ENCODE data around the gene LTK. TPM values are rescaled to one million over a fixed set of nuclear protein-coding genes. Genes with fewer than 3 reads are reported as not detected.

Gene LTK
- total RNA-seq, 6 experiments from 2014 or later, result 0.56 to 3.3 (median 1.8) TPM

- DNase-seq, result peak in 1 of 3 donors; percentile 55
- no peaks in the 10 kb centered on the region for H3K4me1 ChIP-seq
- WGBS (ENCODE audit: insufficient coverage, low coverage, low lambda C conversion rate, missing lambda C conversion rate), result 55% methylated on average over 33 of the region's 64 CpGs
- intact Hi-C loops (cut with DNase I), result no loop called here
- H3K27ac ChIP-seq, result no peak overlapping the region
- TF ChIP-seq CTCF (IDR thresholded peaks at IDR 0.05), result no peak
- TF ChIP-seq POLR2A (IDR thresholded peaks at IDR 0.05), result no peak
- no peaks in the 10 kb centered on the region for H3K9me3 ChIP-seq
- no peaks in the 10 kb centered on the region for H3K36me3 ChIP-seq
- peak in 2 of 4 donors; percentile 9 to 11 for ATAC-seq
- no peaks in the 10 kb centered on the region for H3K27me3 ChIP-seq
- H3K4me3 ChIP-seq, result no peak overlapping the region
These were observed 11.5 kb downstream of the LTK start for GRCh38 chr15:41501931-41502794.

GRCh38 chr15:41501191-41501917 lies 12.3 kb downstream of the LTK start:
- intact Hi-C loops (cut with DNase I), result no loop called here
- peak in 2 of 4 donors; percentile 9 to 19 for ATAC-seq
- Histone ChIP-seq H3K9me3 (no peaks in the 10 kb centered on the region), H3K4me1 (peaks cover 0 to 1% (median 0%) of the 10 kb centered on the region in 4 donors), H3K36me3 (no peaks in the 10 kb centered on the region), H3K4me3 (no peak overlapping the region), H3K27ac (no peak overlapping the region), H3K27me3 (no peaks in the 10 kb centered on the region)
- TF ChIP-seq POLR2A (IDR thresholded peaks at IDR 0.05), result no peak
- no peak for DNase-seq
- 0% methylated on average over 4 of the region's 56 CpGs for WGBS (ENCODE audit: insufficient coverage, low coverage, low lambda C conversion rate, missing lambda C conversion rate)

GRCh38 chr15:41499109-41499851 lies 14.3 kb downstream of the LTK start:
- no peak for ATAC-seq
- no peak for DNase-seq
- H3K27ac ChIP-seq, result no peak overlapping the region
- TF ChIP-seq POLR2A (IDR thresholded peaks at IDR 0.05) (no peak), CTCF (IDR thresholded peaks at IDR 0.05) (no peak)
- peaks cover 0 to 16% (median 2%) of the 10 kb centered on the region in 4 donors for H3K4me1 ChIP-seq
- no peak overlapping the region for H3K4me3 ChIP-seq
- no peaks in the 10 kb centered on the region for H3K27me3 ChIP-seq
- H3K36me3 ChIP-seq, result no peaks in the 10 kb centered on the region
- intact Hi-C loops (cut with DNase I), result no loop called here
- 85% methylated on average over 5 of the region's 6 CpGs for WGBS (ENCODE audit: insufficient coverage, low coverage, low lambda C conversion rate, missing lambda C conversion rate)
- H3K9me3 ChIP-seq, result no peaks in the 10 kb centered on the region

GRCh38 chr15:41498657-41499056 lies 15.0 kb downstream of the LTK start:
- H3K4me3 ChIP-seq, result no peak overlapping the region
- no CpG with 5 or more reads among the region's 2 CpGs for WGBS (ENCODE audit: insufficient coverage, low coverage, low lambda C conversion rate, missing lambda C conversion rate)
- no peaks in the 10 kb centered on the region for H3K27me3 ChIP-seq
- peaks cover 0 to 19% (median 2%) of the 10 kb centered on the region in 4 donors for H3K4me1 ChIP-seq
- H3K9me3 ChIP-seq, result no peaks in the 10 kb centered on the region
- ATAC-seq, result no peak
- H3K27ac ChIP-seq, result no peak overlapping the region
- TF ChIP-seq POLR2A (IDR thresholded peaks at IDR 0.05) (no peak), CTCF (IDR thresholded peaks at IDR 0.05) (no peak)
- intact Hi-C loops (cut with DNase I), result no loop called here
- DNase-seq, result no peak
- no peaks in the 10 kb centered on the region for H3K36me3 ChIP-seq
